COLO829 (cell line): ENCODE results near the gene CADM2.
"Not testable (repeated sequence)": the region's sequence is repeated elsewhere in the genome, so short reads cannot be mapped to it uniquely, and the experiment has no call there.

Source experiments
- DNase-seq: peaks from one replicate; pipeline ENCODE4 v3.0.0; 2012; ENCODE audit warnings: low spot score

Gene CADM2

GRCh38 chr3:85077018-85077417, 118.2 kb downstream of the CADM2 start:
- no peak for DNase-seq

DNA sequence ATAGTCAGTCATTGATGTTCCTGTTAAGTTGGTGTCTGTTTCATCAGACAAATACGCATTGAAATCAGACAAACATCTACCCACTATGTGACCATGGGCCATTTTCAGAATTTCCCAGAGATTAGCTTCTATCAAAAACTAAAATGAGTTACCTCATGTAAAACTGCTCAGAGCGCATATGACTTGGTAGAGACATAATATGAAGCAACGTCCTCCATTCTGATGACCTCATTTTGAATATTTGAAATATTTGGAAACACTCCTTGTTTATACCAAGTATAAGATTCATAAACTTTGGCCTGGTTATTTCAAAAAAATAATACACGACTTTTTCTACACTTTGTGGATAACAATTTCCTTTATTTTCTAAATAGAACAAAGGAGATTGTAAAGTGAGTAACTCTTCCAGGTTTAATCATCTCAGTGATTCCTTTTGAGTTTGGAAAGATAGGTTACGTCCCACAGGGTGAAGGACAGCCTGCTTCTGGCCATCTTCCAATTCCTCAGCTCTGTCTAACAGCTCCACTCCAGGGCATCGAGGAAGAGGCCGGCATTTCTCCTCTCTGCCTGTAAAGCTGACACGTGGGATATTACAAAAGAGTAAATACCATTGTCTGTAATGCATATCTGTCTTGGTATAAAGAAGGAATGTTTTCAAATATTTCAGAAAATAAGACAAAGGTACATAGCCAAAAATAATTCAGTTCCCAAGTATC, 122.6 kb downstream of the CADM2 start:
- DNase-seq, result no peak

- no peak for DNase-seq
Measured at GRCh38 chr3:85090495-85090894, 131.7 kb downstream of the CADM2 start.

- DNase-seq, result no peak
Measured at GRCh38 chr3:85100316-85100715, 141.5 kb downstream of the CADM2 start.

GRCh38 chr3:85102781-85103180, 144.0 kb downstream of the CADM2 start:
- DNase-seq, result no peak

DNA sequence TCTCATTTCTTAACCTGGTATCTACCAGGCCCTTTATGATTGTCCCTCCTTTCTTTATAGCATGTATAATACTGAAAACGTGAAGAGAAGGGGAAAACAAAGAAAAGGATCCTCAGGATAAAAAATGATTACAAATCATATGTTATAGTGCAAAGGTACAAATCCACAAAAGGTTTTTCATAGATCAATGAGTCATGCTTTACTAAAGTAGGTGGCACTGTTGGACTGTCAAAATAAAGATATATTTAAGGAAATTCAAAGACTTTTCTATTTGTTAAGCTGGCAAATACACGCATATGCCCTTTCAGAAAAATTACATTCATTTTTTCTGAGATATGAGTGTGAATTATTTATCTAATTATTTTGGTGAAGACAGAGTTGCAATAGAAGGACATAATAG, 151.6 kb downstream of the CADM2 start:
- DNase-seq, result no peak

DNA sequence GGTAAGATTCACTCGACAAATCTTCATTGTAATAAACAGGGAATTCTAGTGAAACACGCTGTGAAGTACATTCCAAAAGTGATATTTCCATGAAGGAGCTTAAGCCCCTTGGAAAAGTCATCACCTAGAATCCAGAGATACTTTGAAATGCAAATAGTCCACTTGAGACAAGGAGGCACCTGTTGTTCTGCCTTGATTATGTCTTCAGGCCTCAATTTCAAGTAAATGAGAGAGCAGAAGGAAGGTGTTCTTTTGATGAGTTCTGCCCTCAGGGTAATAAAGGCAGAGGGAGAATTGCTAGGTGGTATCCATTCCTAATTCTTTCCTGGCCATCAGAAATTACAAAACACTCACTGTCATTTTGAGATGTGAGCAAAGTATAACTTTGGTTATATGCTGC, 162.1 kb downstream of the CADM2 start:
- DNase-seq, result no peak

DNA sequence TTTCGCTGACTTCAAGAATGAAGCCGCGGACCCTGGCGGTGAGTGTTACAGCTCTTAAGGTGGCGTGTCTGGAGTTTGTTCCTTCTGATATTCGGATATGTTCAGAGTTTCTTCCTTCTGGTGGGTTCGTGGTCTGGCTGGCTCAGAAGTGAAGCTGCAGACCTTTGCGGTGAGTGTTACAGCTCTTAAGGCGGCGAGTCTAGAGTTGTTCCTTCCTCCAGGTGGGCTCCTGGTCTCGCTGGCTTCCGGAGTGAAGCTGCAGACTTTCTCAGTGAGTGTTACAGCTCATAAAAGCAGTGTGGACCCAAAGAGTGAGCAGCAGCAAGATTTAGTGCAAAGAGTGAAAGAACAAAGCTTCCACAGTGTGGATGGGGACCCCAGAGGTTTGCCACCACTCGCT, 174.1 kb downstream of the CADM2 start:
- DNase-seq, result not testable (repeated sequence)

DNA sequence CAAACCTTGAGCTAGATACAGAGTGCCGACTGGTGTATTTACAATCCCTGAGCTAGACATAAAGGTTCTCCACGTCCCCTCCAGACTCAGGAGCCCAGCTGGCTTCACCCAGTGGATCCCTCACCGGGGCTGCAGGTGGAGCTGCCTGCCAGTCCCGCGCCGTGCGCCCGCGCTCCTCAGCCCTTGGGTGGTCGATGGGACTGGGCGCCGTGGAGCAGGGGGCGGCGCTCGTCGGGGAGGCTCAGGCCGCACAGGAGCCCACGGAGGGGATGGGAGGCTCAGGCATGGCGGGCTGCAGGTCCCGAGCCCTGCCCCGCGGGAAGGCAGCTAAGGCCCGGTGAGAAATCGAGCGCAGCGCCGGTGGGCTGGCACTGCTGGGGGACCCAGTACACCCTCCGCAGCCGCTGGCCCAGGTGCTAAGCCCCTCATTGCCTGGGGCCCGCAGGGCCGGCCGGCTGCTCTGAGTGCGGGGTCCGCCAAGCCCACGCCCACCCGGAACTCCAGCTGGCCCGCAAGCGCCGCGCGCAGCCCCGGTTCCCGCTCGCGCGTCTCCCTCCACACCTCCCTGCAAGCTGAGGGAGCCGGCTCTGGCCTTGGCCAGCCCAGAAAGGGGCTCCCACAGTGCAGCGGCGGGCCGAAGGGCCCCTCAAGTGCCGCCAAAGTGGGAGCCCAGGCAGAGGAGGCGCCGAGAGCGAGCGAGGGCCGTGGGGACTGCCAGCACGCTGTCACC, 175.1 kb downstream of the CADM2 start:
- not testable (repeated sequence) for DNase-seq

DNA sequence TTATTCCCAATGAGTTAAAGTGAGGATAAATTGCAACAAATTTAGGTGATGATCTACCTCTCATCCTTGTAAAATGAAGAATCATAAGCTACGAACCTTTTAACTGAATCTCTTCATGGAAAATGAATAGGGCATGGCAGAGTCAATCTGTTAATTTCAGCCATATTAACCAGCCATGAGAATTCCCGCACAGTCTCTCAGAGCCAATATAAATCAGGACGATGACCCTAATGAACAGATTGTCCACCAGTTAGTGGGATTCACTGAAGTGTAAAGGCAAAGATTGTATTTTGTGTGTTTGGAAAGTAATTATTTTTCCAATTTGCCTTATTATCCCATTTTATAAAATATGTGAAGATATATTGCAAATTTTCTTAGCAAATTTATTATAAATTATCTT, 183.8 kb downstream of the CADM2 start:
- DNase-seq, result no peak

GRCh38 chr3:85148036-85148435, 189.2 kb downstream of the CADM2 start:
- DNase-seq, result no peak

DNA sequence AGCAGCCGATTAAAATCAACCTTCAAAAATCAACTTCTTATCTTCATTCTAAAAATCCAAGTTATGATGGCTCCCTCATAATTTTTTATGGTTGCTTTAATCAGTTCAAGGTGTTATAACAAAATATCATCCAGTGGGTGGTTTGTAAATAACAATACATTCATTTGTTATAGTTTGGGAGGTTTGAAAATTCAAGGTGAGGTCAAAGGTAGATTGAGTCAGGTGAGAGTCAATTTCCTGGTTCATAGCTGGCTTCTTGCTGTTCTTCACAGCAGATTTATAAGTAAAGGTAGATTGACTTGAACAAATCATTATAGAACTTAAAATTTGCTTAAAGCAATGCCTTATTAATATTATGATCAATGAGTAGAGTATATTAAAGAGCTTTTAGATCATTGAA, 192.8 kb downstream of the CADM2 start:
- no peak for DNase-seq

DNA sequence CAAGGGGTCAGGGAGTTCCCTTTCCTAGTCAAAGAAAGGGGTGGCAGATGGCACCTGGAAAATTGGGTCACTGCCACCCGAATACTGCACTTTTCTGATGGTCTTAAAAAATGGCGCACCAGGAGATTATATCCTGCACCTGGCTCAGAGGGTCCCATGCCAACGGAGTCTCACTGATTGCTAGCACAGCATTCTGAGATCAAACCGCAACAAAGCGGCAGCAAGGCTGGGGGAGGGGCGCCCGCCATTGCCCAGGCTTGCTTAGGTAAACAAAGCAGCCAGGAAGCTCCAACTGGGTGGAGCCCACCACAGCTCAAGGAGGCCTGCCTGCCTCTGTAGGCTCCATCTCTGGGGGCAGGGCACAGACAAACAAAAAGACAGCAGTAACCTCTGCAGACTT, 194.5 kb downstream of the CADM2 start:
- not testable (repeated sequence) for DNase-seq

GRCh38 chr3:85159376-85159775, 200.6 kb downstream of the CADM2 start:
- DNase-seq, result no peak

DNA sequence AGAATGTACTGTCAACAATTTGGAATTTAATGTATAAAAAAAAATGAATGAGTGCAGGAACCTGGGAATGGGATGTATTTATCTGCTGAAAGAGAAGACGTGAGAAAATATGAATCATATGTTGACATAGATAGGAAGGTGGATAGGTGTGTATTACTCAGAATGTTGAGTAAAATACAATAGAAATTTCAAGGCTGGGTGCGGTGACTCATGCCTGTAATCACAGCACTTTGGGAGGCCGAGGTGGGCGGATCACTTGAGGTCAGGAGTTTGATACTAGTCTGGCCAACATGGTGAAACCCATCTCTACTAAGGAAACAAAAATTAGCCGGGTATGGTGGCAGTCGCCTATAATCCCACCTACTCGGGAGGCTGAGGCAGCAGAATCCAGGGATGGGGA, 202.8 kb downstream of the CADM2 start:
- DNase-seq, result no peak

DNA sequence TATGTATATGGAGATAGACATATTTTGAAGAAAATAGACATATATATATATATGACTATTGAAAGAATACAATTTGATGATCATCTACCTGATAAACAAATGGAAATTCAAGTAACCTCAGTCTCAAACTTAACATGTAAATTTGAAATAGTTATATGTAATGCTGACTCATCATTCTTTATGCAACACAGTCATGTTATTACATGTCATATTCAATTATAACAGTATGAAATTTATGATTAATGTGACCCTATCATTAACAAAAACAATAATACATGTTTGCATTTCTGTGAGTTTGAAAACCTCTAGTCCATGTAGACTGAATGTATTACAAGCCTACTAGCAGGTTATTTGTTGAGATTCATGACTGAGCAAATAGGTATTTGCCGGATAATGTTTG, 204.1 kb downstream of the CADM2 start:
- no peak for DNase-seq

DNA sequence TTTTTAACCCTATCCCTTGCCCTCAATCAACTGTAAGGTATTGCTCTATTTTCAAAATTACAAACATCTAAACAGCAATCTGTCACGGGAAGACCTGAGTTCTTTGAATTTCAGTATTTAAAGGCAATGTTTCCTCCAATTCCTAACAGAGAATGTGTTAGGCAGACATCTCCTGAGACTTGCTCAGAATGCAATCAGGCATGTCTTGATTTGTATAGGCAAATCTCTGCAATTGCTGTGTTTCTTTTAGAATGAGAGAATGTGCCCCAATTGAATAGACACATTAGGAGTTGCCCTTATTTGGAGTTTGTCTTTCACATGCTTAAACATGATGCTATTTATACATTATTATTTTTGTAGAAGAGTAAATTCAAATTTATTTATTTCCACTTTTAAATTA, 205.6 kb downstream of the CADM2 start:
- no peak for DNase-seq

DNA sequence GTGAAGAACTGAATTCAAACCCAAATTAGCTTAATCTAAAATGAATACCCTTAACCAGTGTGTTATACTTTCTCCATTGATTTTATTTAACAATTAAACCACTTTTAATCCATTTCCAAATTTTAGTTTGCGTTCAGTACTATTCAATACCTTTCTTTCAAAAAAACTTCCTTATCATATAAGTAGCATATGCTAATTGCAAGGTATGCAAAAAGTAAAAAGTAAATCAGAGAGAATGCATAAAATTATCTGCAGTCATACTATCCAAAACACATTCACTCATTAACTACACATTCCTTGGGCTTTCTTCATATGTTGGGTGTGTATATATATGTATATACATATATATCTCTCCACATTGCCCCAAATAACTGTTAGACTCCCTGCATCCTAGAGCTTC, 208.8 kb downstream of the CADM2 start:
- DNase-seq, result no peak

DNA sequence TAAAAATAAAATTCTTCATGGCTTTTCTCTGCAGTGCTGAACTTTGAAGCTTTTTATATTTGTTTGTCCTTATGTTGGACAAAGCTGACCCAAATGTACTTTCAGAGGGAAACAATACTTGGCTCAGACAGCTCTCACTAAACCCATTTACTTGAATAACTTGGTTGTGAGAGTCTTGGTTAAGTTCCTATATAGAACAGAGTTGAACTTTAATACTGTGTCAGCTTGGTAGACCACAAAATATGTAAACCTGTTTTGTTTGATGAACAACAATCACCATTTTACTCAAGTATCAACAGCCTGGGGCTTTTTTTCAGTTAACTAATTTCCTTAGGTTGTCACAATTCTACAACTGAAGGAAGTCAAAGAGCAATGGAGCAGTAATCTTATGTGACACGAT, 211.9 kb downstream of the CADM2 start:
- DNase-seq, result no peak

DNA sequence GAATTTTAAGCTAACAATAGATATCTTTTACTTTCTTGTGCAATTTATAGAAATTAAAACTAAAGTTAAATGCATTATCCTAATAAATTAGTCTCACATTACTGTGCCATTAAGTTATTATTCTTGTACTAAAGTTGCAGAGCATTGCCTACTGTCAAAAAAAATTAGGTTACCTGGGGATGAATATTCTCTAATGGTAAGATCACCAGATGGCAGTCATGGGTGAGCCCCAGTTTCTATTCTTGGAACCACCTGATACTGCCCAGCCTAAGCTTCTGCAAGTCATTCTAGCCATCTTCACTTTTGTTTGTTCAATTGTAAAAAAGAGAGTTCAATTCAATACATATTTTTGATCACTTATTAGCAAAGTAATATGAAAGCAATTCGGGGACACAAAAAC, 213.2 kb downstream of the CADM2 start:
- no peak for DNase-seq

DNA sequence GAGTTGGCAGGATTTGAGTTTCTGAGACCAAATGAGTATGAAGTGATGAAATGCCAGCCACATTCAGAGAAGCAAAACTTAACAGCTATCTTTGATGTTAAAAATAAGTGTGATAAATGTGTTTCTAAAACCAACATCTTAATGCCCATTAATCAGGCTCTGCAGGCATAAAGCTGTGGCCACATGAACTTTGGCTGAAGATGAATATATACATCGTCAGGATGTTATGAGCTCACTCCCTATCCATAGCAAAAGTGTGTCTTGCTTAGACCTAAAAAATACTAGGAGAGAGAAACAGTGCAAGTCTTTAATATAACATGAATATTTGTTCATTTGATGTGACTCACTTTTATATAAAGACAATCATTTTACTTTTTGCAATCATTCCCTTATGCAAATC, 218.0 kb downstream of the CADM2 start:
- no peak for DNase-seq

DNA sequence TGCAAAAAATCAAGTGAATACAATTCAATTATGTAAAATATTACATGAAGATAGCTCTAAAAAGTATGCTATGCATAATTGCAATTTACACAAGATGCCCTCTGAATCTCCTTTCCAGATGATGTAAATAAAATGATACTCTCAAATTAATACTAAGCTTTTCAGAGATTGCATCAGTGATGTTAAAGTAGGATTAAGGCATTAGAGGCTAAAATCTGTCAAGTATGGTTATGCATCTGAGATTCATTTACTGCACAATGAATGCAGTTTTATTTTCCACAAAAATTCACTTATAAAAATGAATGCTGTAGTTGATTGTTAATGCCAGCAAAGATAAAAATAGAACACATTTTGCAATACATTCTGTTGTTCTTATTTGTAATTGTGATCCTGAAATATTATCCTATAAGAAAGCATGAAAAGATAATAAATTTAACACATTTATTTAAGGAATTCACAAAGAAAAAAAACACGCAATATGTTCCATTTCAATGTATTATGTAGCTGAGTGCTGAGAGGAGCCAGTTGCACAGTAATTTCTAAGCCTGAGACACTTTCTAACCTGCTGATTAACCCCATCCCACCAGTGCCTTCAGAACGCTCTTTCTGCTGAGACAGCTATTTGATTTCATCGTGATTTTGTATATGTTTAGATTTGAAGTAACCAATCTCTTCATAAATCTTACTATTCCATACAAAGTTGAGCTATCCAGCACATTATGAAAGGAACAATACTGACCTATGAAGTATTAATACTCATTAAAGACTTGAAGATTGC, 224.4 kb downstream of the CADM2 start:
- DNase-seq, result no peak

DNA sequence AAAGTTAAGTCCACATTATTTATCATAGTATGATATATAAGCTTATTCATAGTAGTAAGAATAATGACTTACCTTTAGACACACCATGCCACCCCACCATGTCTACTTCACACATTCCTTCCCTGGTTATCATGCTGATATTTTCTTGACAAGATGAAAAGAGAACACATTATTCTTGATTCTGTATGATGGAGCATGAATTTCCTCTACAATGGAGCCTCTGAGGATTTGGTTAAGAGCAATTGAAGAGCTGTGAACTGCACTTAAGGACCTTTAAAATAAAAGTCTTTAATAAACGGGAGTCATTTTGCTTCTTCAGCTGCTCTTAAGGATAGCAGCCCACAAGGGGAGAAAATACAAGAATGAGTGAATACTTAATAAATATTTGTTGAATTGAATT, 226.7 kb downstream of the CADM2 start:
- no peak for DNase-seq
